HCT116 (cell line): ENCODE data around the gene GRIK4.

Source experiments
- EGR1 ChIP-seq: IDR thresholded peaks from 2 replicates; pipeline ENCODE4 v1.6.1; 2012; ENCODE audit warnings: low read depth
- ELF1 ChIP-seq: IDR thresholded peaks from 2 replicates; pipeline ENCODE4 v1.6.1; 2012; ENCODE audit warnings: low read depth, borderline replicate concordance
- EZH2 ChIP-seq: fragments of 200-600 bp; sonication (generic); IDR thresholded peaks from 2 replicates; pipeline ENCODE4 v1.6.1; 2017; ENCODE audit warnings: antibody characterized with exemption, mixed run types
- EZH2phosphoT487 ChIP-seq: fragments of 200-600 bp; IDR thresholded peaks from 2 replicates; pipeline ENCODE4 v1.6.1; 2018; ENCODE audit warnings: antibody characterized with exemption, borderline replicate concordance
- JUND ChIP-seq: IDR thresholded peaks from 2 replicates; pipeline ENCODE4 v1.6.1; 2012
- POLR2A ChIP-seq: IDR thresholded peaks from 2 replicates; pipeline ENCODE4 v1.7.0; 2011; ENCODE audit warnings: borderline replicate concordance; ENCODE audit not compliant: insufficient read depth, insufficient read length; ENCODE audit errors: extremely low read depth
- POLR2AphosphoS5 ChIP-seq: IDR thresholded peaks from 2 replicates; pipeline ENCODE4 v1.6.1; 2011; ENCODE audit warnings: mild to moderate bottlenecking, low read depth, low read length, moderate library complexity
- RAD21 ChIP-seq: IDR thresholded peaks from 2 replicates; pipeline ENCODE4 v1.6.1; 2012; ENCODE audit warnings: low read depth, mild to moderate bottlenecking
- REST ChIP-seq: IDR thresholded peaks from 2 replicates; pipeline ENCODE4 v1.6.1; 2012; ENCODE audit warnings: low read depth
- SP1 ChIP-seq: IDR thresholded peaks from 2 replicates; pipeline ENCODE4 v1.6.1; 2012; ENCODE audit warnings: low read depth
- SRF ChIP-seq: IDR thresholded peaks from 2 replicates; pipeline ENCODE4 v1.6.1; 2012; ENCODE audit warnings: low read depth
- ZFX ChIP-seq: fragments of 450-650 bp; IDR thresholded peaks from 2 replicates; pipeline ENCODE4 v1.6.1; 2017
- ZNF274 ChIP-seq: fragments of 200-500 bp; sonication (Bioruptor generic); IDR thresholded peaks from 2 replicates; pipeline ENCODE4 v1.6.1; 2014; ENCODE audit warnings: mild to moderate bottlenecking, low read depth, low read length, inconsistent platforms
- TF ChIP-seq, protein P1 (sequence below), 3 experiments: fragments of 200-600 bp in 1 of 3; sonication (generic) in 1 of 3; IDR thresholded peaks in 2 of 3; conservative IDR thresholded peaks in 1 of 3; 2 replicates each; pipeline ENCODE4 v1.5.1; 2012 to 2017; ENCODE audit warnings: low read depth in 2 of 3, low read length in 2 of 3, antibody characterized with exemption in 1 of 3, borderline replicate concordance in 1 of 3, control low read depth in 1 of 3, mild to moderate bottlenecking in 1 of 3, mixed read lengths in 1 of 3, mixed run types in 1 of 3, moderate library complexity in 1 of 3; ENCODE audit not compliant: insufficient read depth in 1 of 3

- TF ChIP-seq, protein P1, sequence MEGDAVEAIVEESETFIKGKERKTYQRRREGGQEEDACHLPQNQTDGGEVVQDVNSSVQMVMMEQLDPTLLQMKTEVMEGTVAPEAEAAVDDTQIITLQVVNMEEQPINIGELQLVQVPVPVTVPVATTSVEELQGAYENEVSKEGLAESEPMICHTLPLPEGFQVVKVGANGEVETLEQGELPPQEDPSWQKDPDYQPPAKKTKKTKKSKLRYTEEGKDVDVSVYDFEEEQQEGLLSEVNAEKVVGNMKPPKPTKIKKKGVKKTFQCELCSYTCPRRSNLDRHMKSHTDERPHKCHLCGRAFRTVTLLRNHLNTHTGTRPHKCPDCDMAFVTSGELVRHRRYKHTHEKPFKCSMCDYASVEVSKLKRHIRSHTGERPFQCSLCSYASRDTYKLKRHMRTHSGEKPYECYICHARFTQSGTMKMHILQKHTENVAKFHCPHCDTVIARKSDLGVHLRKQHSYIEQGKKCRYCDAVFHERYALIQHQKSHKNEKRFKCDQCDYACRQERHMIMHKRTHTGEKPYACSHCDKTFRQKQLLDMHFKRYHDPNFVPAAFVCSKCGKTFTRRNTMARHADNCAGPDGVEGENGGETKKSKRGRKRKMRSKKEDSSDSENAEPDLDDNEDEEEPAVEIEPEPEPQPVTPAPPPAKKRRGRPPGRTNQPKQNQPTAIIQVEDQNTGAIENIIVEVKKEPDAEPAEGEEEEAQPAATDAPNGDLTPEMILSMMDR (IDR thresholded peaks at IDR 0.05 in 2 of 3, conservative IDR thresholded peaks at IDR 0.05 in 1 of 3; ENCODE audit: borderline replicate concordance in 1 of 3, insufficient read depth in 1 of 3, low read depth in 2 of 3, low read length in 2 of 3) = no peak
- TF ChIP-seq ELF1 = no peak
- no peak for TF ChIP-seq POLR2A
- no peak for TF ChIP-seq EGR1
- no peak for TF ChIP-seq EZH2phosphoT487
- no peak for TF ChIP-seq ZFX
- TF ChIP-seq JUND = no peak
- TF ChIP-seq SP1 = no peak
- TF ChIP-seq RAD21 = no peak
- no peak for TF ChIP-seq ZNF274
- TF ChIP-seq SRF = no peak
- TF ChIP-seq EZH2 = no peak
- no peak for TF ChIP-seq REST
- TF ChIP-seq POLR2AphosphoS5 = no peak
Observed at GRCh38 chr11:120974965-120975364, 463.4 kb downstream of the GRIK4 start.
